HTR-8/SVneo (cell line): ENCODE results near the gene TK1.

Source experiments
- DNase-seq: peaks from one replicate; pipeline ENCODE4 v3.0.0; 2011; ENCODE audit warnings: low spot score, mixed read lengths; ENCODE audit not compliant: insufficient read length
- FAIRE-seq: peaks from 2 replicates; lab custom pipeline; 2011; peaks lifted over from hg19 to GRCh38; lab: Jason Lieb, UNC

Gene TK1

GRCh38 chr17:78127239-78127887 is 59.5 kb downstream of the TK1 start:
- FAIRE-seq: no peak
- no peak for DNase-seq

DNA sequence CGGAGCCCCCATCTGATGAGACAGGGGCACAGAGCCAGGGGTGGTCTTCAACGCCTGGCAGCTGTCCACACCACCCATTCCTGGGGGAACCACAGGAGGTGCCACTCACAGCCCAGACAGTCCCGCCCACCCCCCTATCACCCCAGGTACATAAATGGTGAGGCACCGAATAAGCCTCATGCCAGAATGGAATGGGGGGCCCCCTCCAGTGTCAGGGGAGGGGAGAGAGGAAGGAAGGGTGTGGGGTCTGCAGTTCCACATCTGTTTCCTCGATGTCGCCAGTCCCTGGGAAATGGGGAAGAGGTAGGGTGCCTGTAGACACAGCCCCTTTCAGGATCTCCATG is 60.0 kb downstream of the TK1 start:
- no peak for FAIRE-seq
- no peak for DNase-seq

DNA sequence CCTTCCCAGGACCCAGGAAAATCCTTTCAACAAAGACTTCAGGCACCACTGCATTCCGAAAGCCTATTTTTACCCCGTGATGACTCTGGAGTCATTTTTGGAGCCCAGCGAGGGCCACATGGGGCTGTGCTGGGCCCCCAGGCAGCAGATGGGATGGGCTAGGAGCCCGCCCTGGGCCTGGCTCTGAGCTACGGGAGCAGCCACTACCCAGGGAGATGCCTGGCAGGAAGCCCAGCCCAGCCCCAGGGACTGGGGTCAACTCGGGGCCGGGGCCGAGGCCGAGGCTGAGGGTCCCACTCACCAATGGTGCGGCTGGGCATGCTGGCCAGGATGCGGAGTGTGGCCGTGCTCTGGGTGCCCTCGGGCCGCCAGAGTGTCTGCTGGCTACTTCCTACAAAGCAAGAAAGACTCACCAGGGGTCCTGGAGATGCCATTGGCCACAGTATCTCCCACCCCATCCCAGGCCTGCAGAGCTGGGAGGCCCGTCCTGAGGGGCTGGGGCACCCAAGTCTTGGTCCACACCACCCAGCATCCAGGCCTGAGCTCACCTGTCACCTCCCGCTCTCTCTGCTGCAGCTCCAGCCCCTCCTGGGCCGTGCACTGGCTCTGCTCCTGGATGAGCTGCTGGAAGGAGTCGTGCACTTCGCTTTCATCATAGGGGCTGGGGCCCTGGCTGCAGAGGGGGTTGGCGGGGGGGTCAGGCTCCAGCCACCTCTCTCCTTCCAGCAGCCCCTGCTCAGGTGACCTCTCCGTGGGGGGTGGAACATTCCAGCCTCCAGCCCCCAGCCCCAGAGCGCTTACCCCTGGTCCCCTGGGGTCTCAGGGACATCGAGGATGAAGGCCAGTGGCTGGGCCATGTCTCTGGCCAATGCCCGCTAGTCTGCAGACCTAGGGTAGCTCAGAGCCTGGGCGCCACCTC is 60.6 kb downstream of the TK1 start:
- FAIRE-seq: no peak
- DNase-seq: no peak

- no peak for FAIRE-seq
- DNase-seq: no peak
These were observed 61.5 kb downstream of the TK1 start for GRCh38 chr17:78125138-78125913.

DNA sequence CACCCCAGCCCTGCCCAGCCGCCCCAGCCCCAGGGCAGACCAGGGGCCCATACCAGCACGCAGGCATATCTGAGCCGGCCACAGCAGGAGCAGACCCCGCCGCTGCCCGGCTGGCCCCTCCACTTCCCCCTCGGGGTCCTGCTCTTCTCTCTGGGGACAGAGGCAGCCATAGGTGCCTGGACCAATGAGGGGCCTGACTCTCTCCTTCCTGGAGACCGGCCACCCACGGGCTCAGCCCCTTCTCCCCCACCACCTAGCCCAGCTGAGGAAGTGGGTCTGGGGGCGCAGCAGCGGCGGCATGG is 62.1 kb downstream of the TK1 start:
- FAIRE-seq: no peak
- no peak for DNase-seq
